AG04449 (cell line): ENCODE data around the gene GABBR2.

Source experiments
- CTCF ChIA-PET: fragments of 350-600 bp; formaldehyde crosslinking; extraction: SDS; loops from one replicate; lab custom pipeline; 2021; ENCODE audit warnings: antibody characterized with exemption; lab: Yijun Ruan, JAX
- POLR2A ChIA-PET: fragments of 400-600, 350-600 bp; formaldehyde crosslinking; extraction: SDS; loops from one replicate; lab custom pipeline; 2020; ENCODE audit warnings: antibody characterized with exemption, inconsistent platforms; lab: Yijun Ruan, JAX
- DNase-seq: peaks from one replicate; pipeline ENCODE4 v3.0.0-alpha.2; 2010; ENCODE audit warnings: low read depth, low spot score
- H3K4me3 ChIP-seq: 2 replicates; pipeline ENCODE4 v1.5.1; 2011; ENCODE audit warnings: low read depth, mild to moderate bottlenecking, control low read depth, low read length
- CTCF ChIP-seq: IDR thresholded peaks from one replicate; pipeline ENCODE4 v1.5.1; 2011; ENCODE audit warnings: mild to moderate bottlenecking, moderate library complexity, low read length, control low read depth, inconsistent platforms; ENCODE audit not compliant: insufficient read depth; ENCODE audit errors: missing control alignments

The GABBR2 gene

GRCh38 chr9:98455256-98456155 lies 253.2 kb downstream of the GABBR2 start:
- no peak for TF ChIP-seq CTCF
- ChIA-PET POLR2A (interaction anchor here (0.5 kb wide), 1 partner anchor 12 kb away, joined by 3 read pairs; no protein-coding TSS in a partner anchor), CTCF (interaction anchor here (0.5 to 1.8 kb wide), 4 partner anchors 20 to 333 kb away, joined by 3 to 9 read pairs (median 4); no protein-coding TSS in a partner anchor)
- no peak for DNase-seq
- H3K4me3 ChIP-seq, result no peak overlapping the region

- CTCF ChIA-PET, result interaction anchor here (1.4 kb wide), 2 partner anchors 13 to 19 kb away, joined by 3 read pairs; no protein-coding TSS in a partner anchor
- POLR2A ChIA-PET, result no interaction called here
- TF ChIP-seq CTCF, result no peak
- DNase-seq, result no peak
- no peak overlapping the region for H3K4me3 ChIP-seq
Observed at GRCh38 chr9:98453589-98454311, 255.0 kb downstream of the GABBR2 start.

- CTCF ChIA-PET, result no interaction called here
- H3K4me3 ChIP-seq, result no peak overlapping the region
- POLR2A ChIA-PET, result no interaction called here
- no peak for DNase-seq
- TF ChIP-seq CTCF, result no peak
Observed at GRCh38 chr9:98451576-98451975, 257.2 kb downstream of the GABBR2 start.

- POLR2A ChIA-PET, result interaction anchor here (1.3 kb wide), 1 partner anchor 32 kb away, joined by 4 read pairs; no protein-coding TSS in a partner anchor
- H3K4me3 ChIP-seq, result no peak overlapping the region
- DNase-seq, result no peak
- no peak for TF ChIP-seq CTCF
- CTCF ChIA-PET, result interaction anchor here (1.2 kb wide), 1 partner anchor 11 kb away, joined by 3 read pairs; no protein-coding TSS in a partner anchor
Observed at GRCh38 chr9:98450496-98450895, 258.2 kb downstream of the GABBR2 start.

GRCh38 chr9:98449871-98450270 lies 258.9 kb downstream of the GABBR2 start:
- CTCF ChIA-PET, result interaction anchor here (1.2 kb wide), 1 partner anchor 11 kb away, joined by 3 read pairs; no protein-coding TSS in a partner anchor
- POLR2A ChIA-PET, result interaction anchor here (1.3 kb wide), 1 partner anchor 32 kb away, joined by 4 read pairs; no protein-coding TSS in a partner anchor
- no peak for TF ChIP-seq CTCF
- no peak for DNase-seq
- no peak overlapping the region for H3K4me3 ChIP-seq
